SK-N-SH treated with all-trans-retinoic acid at 6 μM for 48 hours (cell line): ENCODE data around the gene PAPPA2.
"Not testable (repeated sequence)": the region's sequence is repeated elsewhere in the genome, so short reads cannot be mapped to it uniquely, and the experiment has no call there.

Source experiments
- ATAC-seq: fragments of 200-7000 bp; cut with Tn5 transposase; 3 replicates; pipeline ENCODE4 v1.9.1; 2020; ENCODE audit warnings: mild to moderate bottlenecking, moderate library complexity
- ARNTL ChIP-seq: fragments of 450-650 bp; formaldehyde crosslinking; IDR thresholded peaks from 2 replicates; pipeline ENCODE4 v1.5.0; 2020; ENCODE audit warnings: low read depth, mild to moderate bottlenecking, moderate library complexity, borderline replicate concordance
- BACH2 ChIP-seq: fragments of 250-450 bp; sonication (Bioruptor Pico); IDR thresholded peaks from 2 replicates; pipeline ENCODE4 v1.9.0; 2021; ENCODE audit warnings: mild to moderate bottlenecking, borderline replicate concordance
- CREB5 ChIP-seq: fragments of 250-450 bp; sonication (Bioruptor Pico); IDR thresholded peaks from 2 replicates; pipeline ENCODE4 v1.5.1; 2020; ENCODE audit warnings: low read depth, mild to moderate bottlenecking, moderate library complexity
- CSDC2 ChIP-seq: fragments of 250-450 bp; sonication (Bioruptor Pico); IDR thresholded peaks from 2 replicates; pipeline ENCODE4 v1.5.0; 2020; ENCODE audit warnings: mild to moderate bottlenecking, moderate library complexity
- GLIS3 ChIP-seq: fragments of 250-450 bp; sonication (Bioruptor Pico); IDR thresholded peaks from 2 replicates; pipeline ENCODE4 v1.5.0; 2020; ENCODE audit warnings: mild to moderate bottlenecking, moderate library complexity
- ISL1 ChIP-seq: fragments of 250-450 bp; sonication (Bioruptor Pico); IDR thresholded peaks from 2 replicates; pipeline ENCODE4 v2.1.2; 2022; ENCODE audit warnings: mild to moderate bottlenecking, moderate library complexity
- OSR1 ChIP-seq: fragments of 250-450 bp; sonication (Bioruptor Pico); IDR thresholded peaks from 2 replicates; pipeline ENCODE4 v1.8.0; 2022; ENCODE audit warnings: moderate library complexity, mild to moderate bottlenecking, inconsistent platforms
- POU6F1 ChIP-seq: fragments of 250-450 bp; sonication (Bioruptor Pico); IDR thresholded peaks from 2 replicates; pipeline ENCODE4 v1.8.0; 2021; ENCODE audit warnings: low read depth, mild to moderate bottlenecking, moderate library complexity, borderline replicate concordance
- PPARA ChIP-seq: fragments of 250-450 bp; sonication (Bioruptor Pico); IDR thresholded peaks from 2 replicates; pipeline ENCODE4 v1.5.0; 2020; ENCODE audit warnings: mild to moderate bottlenecking, borderline replicate concordance
- SNAI2 ChIP-seq: fragments of 250-450 bp; sonication (Bioruptor Pico); IDR thresholded peaks from 2 replicates; pipeline ENCODE4 v1.5.0; 2020; ENCODE audit warnings: mild to moderate bottlenecking, moderate library complexity
- TCF4 ChIP-seq: fragments of 250-450 bp; sonication (Bioruptor Pico); IDR thresholded peaks from 2 replicates; pipeline ENCODE4 v1.8.0; 2021; ENCODE audit warnings: mild to moderate bottlenecking, moderate library complexity, borderline replicate concordance
- ZC3H10 ChIP-seq: fragments of 250-450 bp; sonication (Bioruptor Pico); IDR thresholded peaks from 2 replicates; pipeline ENCODE4 v1.5.1; 2021; ENCODE audit warnings: mild to moderate bottlenecking, moderate library complexity
- ZFP3 ChIP-seq: fragments of 250-450 bp; sonication (Bioruptor Pico); IDR thresholded peaks from 2 replicates; pipeline ENCODE4 v1.5.0; 2020; ENCODE audit warnings: mild to moderate bottlenecking, moderate library complexity
- ZFP30 ChIP-seq: fragments of 450-650 bp; formaldehyde crosslinking; IDR thresholded peaks from 2 replicates; pipeline ENCODE4 v1.5.0; 2022; ENCODE audit warnings: mild to moderate bottlenecking, moderate library complexity
- ZNF565 ChIP-seq: fragments of 450-650 bp; formaldehyde crosslinking; conservative IDR thresholded peaks from 2 replicates; pipeline ENCODE4 v1.5.0; 2020; ENCODE audit warnings: low read depth, mild to moderate bottlenecking, moderate library complexity
- TF ChIP-seq, protein P1 (sequence below): fragments of 250-450 bp; sonication (Bioruptor Pico); IDR thresholded peaks from 2 replicates; pipeline ENCODE4 v1.5.1; 2021; ENCODE audit warnings: mild to moderate bottlenecking, moderate library complexity
- TF ChIP-seq, protein P2 (sequence below): fragments of 250-450 bp; sonication (Bioruptor Pico); IDR thresholded peaks from 2 replicates; pipeline ENCODE4 v1.5.0; 2020; ENCODE audit warnings: mild to moderate bottlenecking, moderate library complexity
- TF ChIP-seq, protein P3 (sequence below): fragments of 250-450 bp; sonication (Bioruptor Pico); IDR thresholded peaks from 2 replicates; pipeline ENCODE4 v1.8.0; 2020; ENCODE audit warnings: mild to moderate bottlenecking, moderate library complexity, borderline replicate concordance

Gene PAPPA2

DNA sequence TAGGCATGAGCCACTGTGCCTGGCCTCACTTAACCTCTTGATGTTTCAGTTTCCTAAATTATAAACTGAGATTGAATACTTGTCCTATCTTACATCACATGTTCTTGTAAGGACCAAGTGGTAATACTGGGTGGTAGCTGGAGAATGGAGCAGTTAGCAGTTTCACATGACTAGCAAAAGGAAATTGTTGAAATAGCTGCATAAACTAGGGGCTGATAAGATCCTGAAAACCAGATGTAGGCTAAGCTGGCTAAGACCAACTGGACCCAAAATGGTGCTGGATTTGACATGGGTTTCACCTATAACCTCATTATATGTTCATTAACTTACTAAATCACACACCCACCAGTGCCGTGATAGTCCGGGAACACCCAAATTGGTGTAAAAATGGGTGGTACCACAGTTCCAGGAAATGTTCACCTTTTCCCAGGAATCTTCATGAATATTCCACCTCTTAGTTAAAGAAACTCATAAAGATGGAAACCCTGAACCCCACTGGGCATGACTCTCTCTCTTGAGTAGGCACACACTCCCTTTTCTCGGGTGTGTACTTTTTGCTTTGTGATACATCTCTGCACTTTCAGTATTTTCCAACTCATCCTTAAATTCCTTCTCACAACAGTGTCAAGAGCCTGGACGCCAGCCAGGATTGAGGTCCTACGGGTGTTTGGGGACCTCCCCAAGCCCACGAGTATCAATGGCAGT, at the start of gene PAPPA2:
Gene PAPPA2 (plus strand): TSS at position 502 of the 705 bp plus-strand sequence. CDS start 93,148 bp downstream, outside the sequence.
- TF ChIP-seq GLIS3 (CRISPR knock-in tag) (no peak), ZFP3 (no peak), TCF4 (CRISPR knock-in tag) (no peak), BACH2 (CRISPR knock-in tag) (no peak), SNAI2 (no peak), POU6F1 (CRISPR knock-in tag) (no peak), ZFP30 (no peak), ARNTL (CRISPR knock-in tag) (no peak), OSR1 (no peak), ZNF565 (CRISPR knock-in tag) (no peak), ZC3H10 (CRISPR knock-in tag) (no peak), PPARA (CRISPR knock-in tag) (no peak), ISL1 (CRISPR knock-in tag) (no peak)
- TF ChIP-seq, protein P1, sequence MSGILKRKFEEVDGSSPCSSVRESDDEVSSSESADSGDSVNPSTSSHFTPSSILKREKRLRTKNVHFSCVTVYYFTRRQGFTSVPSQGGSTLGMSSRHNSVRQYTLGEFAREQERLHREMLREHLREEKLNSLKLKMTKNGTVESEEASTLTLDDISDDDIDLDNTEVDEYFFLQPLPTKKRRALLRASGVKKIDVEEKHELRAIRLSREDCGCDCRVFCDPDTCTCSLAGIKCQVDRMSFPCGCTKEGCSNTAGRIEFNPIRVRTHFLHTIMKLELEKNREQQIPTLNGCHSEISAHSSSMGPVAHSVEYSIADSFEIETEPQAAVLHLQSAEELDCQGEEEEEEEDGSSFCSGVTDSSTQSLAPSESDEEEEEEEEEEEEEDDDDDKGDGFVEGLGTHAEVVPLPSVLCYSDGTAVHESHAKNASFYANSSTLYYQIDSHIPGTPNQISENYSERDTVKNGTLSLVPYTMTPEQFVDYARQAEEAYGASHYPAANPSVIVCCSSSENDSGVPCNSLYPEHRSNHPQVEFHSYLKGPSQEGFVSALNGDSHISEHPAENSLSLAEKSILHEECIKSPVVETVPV (CRISPR knock-in tag) = no peak
- no peak for ATAC-seq

DNA sequence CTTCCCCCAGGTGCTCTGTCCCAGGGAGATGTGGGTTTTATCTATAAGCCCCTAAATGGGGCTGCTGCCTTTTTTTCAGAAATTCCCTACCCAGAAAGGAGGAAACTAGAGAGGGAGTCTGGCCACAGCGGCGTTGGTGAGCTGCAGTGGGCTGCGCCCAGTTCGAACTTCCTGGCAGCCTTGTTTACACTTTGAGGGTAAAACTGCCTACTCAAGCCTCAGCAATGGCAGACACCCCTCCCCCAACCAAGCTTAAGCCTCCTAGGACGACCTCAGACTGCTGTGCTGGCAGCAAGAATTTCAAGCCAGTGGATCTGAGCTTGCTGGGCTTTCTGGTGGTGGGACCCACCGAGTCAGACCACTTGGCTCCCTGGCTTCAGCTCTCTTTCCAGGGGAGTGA, 46.2 kb upstream of the PAPPA2 start:
- no peak for ATAC-seq
- TF ChIP-seq, protein P2, sequence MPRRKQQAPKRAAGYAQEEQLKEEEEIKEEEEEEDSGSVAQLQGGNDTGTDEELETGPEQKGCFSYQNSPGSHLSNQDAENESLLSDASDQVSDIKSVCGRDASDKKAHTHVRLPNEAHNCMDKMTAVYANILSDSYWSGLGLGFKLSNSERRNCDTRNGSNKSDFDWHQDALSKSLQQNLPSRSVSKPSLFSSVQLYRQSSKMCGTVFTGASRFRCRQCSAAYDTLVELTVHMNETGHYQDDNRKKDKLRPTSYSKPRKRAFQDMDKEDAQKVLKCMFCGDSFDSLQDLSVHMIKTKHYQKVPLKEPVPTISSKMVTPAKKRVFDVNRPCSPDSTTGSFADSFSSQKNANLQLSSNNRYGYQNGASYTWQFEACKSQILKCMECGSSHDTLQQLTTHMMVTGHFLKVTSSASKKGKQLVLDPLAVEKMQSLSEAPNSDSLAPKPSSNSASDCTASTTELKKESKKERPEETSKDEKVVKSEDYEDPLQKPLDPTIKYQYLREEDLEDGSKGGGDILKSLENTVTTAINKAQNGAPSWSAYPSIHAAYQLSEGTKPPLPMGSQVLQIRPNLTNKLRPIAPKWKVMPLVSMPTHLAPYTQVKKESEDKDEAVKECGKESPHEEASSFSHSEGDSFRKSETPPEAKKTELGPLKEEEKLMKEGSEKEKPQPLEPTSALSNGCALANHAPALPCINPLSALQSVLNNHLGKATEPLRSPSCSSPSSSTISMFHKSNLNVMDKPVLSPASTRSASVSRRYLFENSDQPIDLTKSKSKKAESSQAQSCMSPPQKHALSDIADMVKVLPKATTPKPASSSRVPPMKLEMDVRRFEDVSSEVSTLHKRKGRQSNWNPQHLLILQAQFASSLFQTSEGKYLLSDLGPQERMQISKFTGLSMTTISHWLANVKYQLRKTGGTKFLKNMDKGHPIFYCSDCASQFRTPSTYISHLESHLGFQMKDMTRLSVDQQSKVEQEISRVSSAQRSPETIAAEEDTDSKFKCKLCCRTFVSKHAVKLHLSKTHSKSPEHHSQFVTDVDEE = no peak
- TF ChIP-seq TCF4 (CRISPR knock-in tag) (no peak), OSR1 (no peak)

GRCh38 chr1:176419608-176420007, 43.4 kb upstream of the PAPPA2 start:
- not testable (repeated sequence) for ATAC-seq

- no peak for ATAC-seq
- TF ChIP-seq CREB5 (CRISPR knock-in tag) (no peak), POU6F1 (CRISPR knock-in tag) (no peak), CSDC2 (CRISPR knock-in tag) (no peak), ZFP3 (no peak)
- TF ChIP-seq, all 23 proteins: peak for 0
Measured at GRCh38 chr1:176434234-176434633, 28.7 kb upstream of the PAPPA2 start.

GRCh38 chr1:176436251-176436650, 26.7 kb upstream of the PAPPA2 start:
- no peak for ATAC-seq
- TF ChIP-seq ZFP3 (no peak), SNAI2 (no peak), ZFP30 (no peak), CREB5 (CRISPR knock-in tag) (no peak), GLIS3 (CRISPR knock-in tag) (no peak), POU6F1 (CRISPR knock-in tag) (no peak), ARNTL (CRISPR knock-in tag) (no peak), ZC3H10 (CRISPR knock-in tag) (no peak), BACH2 (CRISPR knock-in tag) (no peak), PPARA (CRISPR knock-in tag) (no peak)
- TF ChIP-seq, protein P3, sequence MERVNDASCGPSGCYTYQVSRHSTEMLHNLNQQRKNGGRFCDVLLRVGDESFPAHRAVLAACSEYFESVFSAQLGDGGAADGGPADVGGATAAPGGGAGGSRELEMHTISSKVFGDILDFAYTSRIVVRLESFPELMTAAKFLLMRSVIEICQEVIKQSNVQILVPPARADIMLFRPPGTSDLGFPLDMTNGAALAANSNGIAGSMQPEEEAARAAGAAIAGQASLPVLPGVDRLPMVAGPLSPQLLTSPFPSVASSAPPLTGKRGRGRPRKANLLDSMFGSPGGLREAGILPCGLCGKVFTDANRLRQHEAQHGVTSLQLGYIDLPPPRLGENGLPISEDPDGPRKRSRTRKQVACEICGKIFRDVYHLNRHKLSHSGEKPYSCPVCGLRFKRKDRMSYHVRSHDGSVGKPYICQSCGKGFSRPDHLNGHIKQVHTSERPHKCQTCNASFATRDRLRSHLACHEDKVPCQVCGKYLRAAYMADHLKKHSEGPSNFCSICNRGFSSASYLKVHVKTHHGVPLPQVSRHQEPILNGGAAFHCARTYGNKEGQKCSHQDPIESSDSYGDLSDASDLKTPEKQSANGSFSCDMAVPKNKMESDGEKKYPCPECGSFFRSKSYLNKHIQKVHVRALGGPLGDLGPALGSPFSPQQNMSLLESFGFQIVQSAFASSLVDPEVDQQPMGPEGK (CRISPR knock-in tag) = no peak
